Measurements from ENCODE around the gene MYO9B. TPM values are rescaled to one million over a fixed set of nuclear protein-coding genes. Genes with fewer than 3 reads are reported as not detected.

MYO9B gene
- total RNA-seq, 1 donor: 96.6 TPM

DNA sequence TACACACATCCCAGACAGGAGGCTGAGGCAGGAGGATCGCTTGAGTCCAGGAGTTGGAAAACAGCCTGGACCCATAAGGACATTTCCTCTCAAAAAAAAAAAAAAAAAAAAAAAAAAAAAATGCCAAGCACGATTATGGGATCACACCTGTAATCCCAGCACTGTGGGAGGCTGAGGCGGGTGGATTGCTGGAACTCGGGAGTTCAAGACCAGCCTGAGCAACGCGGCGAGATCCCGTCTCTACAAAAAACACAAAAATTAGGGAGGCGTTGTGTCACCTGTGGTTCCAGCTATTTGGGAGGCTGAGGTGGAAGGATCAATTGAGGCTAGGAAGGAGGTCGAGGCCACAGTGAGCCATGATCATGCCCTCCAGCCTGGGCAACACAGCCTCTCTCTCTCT is 149.5 kb downstream of the MYO9B start:
- no peak overlapping the region for H3K4me3 ChIP-seq (ENCODE audit: insufficient read depth, low read length)
- H4K20me1 ChIP-seq (ENCODE audit: insufficient read depth, low read length): no peaks in the 10 kb centered on the region
- H3K4me1 ChIP-seq (ENCODE audit: insufficient read depth, low read length): peaks cover 10% of the 10 kb centered on the region
- no peaks in the 10 kb centered on the region for H3K36me3 ChIP-seq (ENCODE audit: insufficient read depth, low read length)
- H2AFZ ChIP-seq (ENCODE audit: low read length): no peak overlapping the region
- no peaks in the 10 kb centered on the region for H3K27me3 ChIP-seq (ENCODE audit: insufficient read depth, low read length)
- peak overlapping the region; percentile 88 for H3K4me2 ChIP-seq (ENCODE audit: insufficient read depth, low read length)
- H3K9me3 ChIP-seq (ENCODE audit: low read depth, low read length): no peaks in the 10 kb centered on the region
- no peaks in the 10 kb centered on the region for H3K79me2 ChIP-seq (ENCODE audit: insufficient read depth, low read length)
- H3K27ac ChIP-seq (ENCODE audit: low read depth, low read length): no peak overlapping the region
- no peak for DNase-seq (ENCODE audit: insufficient read length, low spot score, missing footprints)
- TF ChIP-seq, protein P1, sequence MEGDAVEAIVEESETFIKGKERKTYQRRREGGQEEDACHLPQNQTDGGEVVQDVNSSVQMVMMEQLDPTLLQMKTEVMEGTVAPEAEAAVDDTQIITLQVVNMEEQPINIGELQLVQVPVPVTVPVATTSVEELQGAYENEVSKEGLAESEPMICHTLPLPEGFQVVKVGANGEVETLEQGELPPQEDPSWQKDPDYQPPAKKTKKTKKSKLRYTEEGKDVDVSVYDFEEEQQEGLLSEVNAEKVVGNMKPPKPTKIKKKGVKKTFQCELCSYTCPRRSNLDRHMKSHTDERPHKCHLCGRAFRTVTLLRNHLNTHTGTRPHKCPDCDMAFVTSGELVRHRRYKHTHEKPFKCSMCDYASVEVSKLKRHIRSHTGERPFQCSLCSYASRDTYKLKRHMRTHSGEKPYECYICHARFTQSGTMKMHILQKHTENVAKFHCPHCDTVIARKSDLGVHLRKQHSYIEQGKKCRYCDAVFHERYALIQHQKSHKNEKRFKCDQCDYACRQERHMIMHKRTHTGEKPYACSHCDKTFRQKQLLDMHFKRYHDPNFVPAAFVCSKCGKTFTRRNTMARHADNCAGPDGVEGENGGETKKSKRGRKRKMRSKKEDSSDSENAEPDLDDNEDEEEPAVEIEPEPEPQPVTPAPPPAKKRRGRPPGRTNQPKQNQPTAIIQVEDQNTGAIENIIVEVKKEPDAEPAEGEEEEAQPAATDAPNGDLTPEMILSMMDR (IDR thresholded peaks at IDR 0.05; ENCODE audit: extremely low read depth, low read depth, low read length): no peak

DNA sequence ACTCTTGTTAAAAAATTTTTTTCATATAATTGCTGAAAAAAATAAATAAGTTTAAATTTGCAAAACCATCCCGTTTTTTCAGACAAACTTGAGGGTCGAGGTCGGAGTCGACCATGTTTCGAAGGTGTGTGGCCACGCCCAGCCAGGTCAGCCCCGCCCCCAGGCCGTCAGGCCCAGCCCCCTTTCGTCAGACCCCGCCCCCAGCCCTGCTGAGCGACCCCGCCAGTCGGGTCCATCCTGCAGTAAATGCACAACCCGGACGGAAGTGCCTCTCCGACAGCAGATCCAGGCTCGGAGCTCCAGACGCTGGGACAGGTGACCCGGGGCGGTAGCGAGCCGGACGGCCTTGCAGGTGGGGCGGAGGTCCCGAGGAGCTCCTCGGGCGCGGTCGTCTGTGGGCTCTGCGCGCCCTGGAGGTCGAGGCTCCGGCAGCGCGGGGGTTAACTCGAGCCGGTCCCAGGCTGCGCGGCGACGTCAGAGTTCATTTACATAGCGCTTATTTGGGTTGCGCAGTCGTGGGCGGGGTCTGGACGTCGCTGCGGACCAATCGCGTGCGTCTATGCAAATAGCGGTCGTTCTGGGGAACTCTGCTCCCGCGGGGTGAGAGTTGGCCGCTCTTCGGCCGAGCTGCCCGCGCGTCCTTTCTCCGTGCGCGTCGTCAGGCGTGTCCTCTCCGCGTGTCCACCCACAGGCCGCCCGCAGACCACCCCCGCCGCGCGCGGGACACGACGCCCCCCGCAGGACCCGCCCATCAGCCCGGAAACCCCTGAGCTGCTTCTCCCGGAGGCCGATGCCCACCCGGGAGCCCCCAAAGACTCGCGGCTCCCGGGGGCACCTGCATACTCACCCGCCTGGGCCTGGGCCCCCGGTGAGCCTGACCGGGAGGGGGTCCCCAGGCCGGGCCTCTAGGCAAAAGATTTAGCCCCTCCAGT is 150.7 kb downstream of the MYO9B start, which contains the start of gene OCEL1:
Gene OCEL1, plus strand, starts transcription at position 225 of the 932 bp plus-strand sequence. Its CDS starts 22 bp downstream, at position 247.
- no peaks in the 10 kb centered on the region for H3K27me3 ChIP-seq (ENCODE audit: insufficient read depth, low read length)
- peak within 1 kb of the TSS; percentile 56 for H3K27ac ChIP-seq (ENCODE audit: low read depth, low read length)
- H3K36me3 ChIP-seq (ENCODE audit: insufficient read depth, low read length): no peaks in the 10 kb centered on the region
- peaks cover 4% of the 10 kb centered on the region for H3K4me1 ChIP-seq (ENCODE audit: insufficient read depth, low read length)
- no peaks in the 10 kb centered on the region for H3K79me2 ChIP-seq (ENCODE audit: insufficient read depth, low read length)
- peak within 1 kb of the TSS; percentile 88 for H3K4me3 ChIP-seq (ENCODE audit: insufficient read depth, low read length)
- DNase-seq (ENCODE audit: insufficient read length, low spot score, missing footprints): peak; percentile 99
- TF ChIP-seq, protein P1 (IDR thresholded peaks at IDR 0.05; ENCODE audit: extremely low read depth, low read depth, low read length): no peak
- H3K4me2 ChIP-seq (ENCODE audit: insufficient read depth, low read length): peak within 1 kb of the TSS; percentile 88
- peak within 1 kb of the TSS; percentile 94 for H2AFZ ChIP-seq (ENCODE audit: low read length)
- no peaks in the 10 kb centered on the region for H4K20me1 ChIP-seq (ENCODE audit: insufficient read depth, low read length)
- no peaks in the 10 kb centered on the region for H3K9me3 ChIP-seq (ENCODE audit: low read depth, low read length)

DNA sequence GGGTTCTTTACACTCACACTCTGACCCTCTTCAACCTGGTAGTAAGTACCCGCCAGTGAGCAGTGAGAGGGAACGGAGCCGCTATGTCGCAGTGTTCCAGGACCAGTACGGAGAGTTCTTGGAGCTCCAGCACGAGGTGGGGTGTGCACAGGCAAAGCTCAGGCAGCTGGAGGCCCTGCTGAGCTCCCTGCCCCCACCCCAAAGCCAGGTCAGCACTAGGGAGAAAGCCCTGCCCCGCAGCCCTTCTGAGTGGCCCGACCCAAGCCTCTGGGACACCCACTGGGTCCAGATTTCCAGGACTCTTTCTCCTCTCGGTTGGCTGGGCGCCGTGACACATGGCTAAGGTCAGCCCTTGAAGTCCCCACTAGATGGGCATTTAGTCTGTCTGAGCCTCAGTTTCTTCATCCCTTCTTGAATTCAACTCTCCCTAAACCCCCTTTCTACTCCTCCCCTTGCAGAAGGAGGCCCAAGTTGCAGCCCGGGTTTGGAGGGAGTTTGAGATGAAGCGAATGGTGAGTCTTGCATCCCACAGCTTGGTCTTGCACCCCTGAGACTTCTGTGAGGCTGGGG is 152.3 kb downstream of the MYO9B start:
- H3K4me2 ChIP-seq (ENCODE audit: insufficient read depth, low read length): no peak overlapping the region
- TF ChIP-seq, protein P1 (IDR thresholded peaks at IDR 0.05; ENCODE audit: extremely low read depth, low read depth, low read length): no peak
- peaks cover 10% of the 10 kb centered on the region for H3K36me3 ChIP-seq (ENCODE audit: insufficient read depth, low read length)

DNA sequence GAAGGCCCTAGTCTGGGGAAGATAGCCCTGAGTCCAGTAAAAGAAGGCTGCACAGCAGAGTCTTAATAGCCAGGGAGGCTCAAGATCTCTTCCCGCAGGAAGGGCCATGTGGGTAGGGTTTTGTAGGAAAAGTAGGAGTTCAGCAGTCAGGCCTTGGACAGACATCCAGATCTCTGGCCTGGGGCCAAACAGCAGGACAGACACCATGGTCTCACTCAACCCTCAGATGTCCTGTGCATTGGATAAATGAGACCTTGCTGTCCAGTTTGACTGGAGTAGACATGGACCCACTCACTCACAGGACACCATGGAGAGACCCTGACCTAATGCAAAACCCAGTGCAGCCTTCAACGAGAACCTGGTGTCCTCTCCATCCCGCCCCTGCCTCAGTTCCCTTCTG is 154.3 kb downstream of the MYO9B start:
- DNase-seq (ENCODE audit: insufficient read length, low spot score, missing footprints): peak; percentile 26
- Histone ChIP-seq H3K27me3 (ENCODE audit: insufficient read depth, low read length) (no peaks in the 10 kb centered on the region), H3K79me2 (ENCODE audit: insufficient read depth, low read length) (peaks cover 8% of the 10 kb centered on the region), H3K4me2 (ENCODE audit: insufficient read depth, low read length) (no peak overlapping the region), H3K27ac (ENCODE audit: low read depth, low read length) (no peak overlapping the region), H4K20me1 (ENCODE audit: insufficient read depth, low read length) (peaks cover 7% of the 10 kb centered on the region), H3K9me3 (ENCODE audit: low read depth, low read length) (no peaks in the 10 kb centered on the region), H3K4me1 (ENCODE audit: insufficient read depth, low read length) (peaks cover 5% of the 10 kb centered on the region), H3K36me3 (ENCODE audit: insufficient read depth, low read length) (peaks cover 10% of the 10 kb centered on the region), H3K4me3 (ENCODE audit: insufficient read depth, low read length) (no peak overlapping the region), H2AFZ (ENCODE audit: low read length) (no peak overlapping the region)
- TF ChIP-seq, protein P1 (IDR thresholded peaks at IDR 0.05; ENCODE audit: extremely low read depth, low read depth, low read length): no peak

More for the DNA sequence above, 152.3 kb downstream of the MYO9B start:
- Histone ChIP-seq H3K27ac (ENCODE audit: low read depth, low read length) (no peak overlapping the region), H3K4me3 (ENCODE audit: insufficient read depth, low read length) (no peak overlapping the region), H3K9me3 (ENCODE audit: low read depth, low read length) (no peaks in the 10 kb centered on the region), H4K20me1 (ENCODE audit: insufficient read depth, low read length) (no peaks in the 10 kb centered on the region), H3K4me1 (ENCODE audit: insufficient read depth, low read length) (peaks cover 4% of the 10 kb centered on the region), H3K79me2 (ENCODE audit: insufficient read depth, low read length) (peaks cover 2% of the 10 kb centered on the region), H3K27me3 (ENCODE audit: insufficient read depth, low read length) (no peaks in the 10 kb centered on the region), H2AFZ (ENCODE audit: low read length) (no peak overlapping the region)
- DNase-seq (ENCODE audit: insufficient read length, low spot score, missing footprints): peak; percentile 59
